Measurements from ENCODE around the gene PDS5B.

GRCh38 chr13:32629313-32629712 lies 43.1 kb downstream of the PDS5B start:
- TF ChIP-seq CTCF (IDR thresholded peaks at IDR 0.05) = no peak
- no peak for TF ChIP-seq POLR2A (IDR thresholded peaks at IDR 0.05)
